Measurements from ENCODE around the gene EHD1. TPM values are rescaled to one million over a fixed set of nuclear protein-coding genes. Genes with fewer than 3 reads are reported as not detected.

Gene EHD1
- total and polyA plus RNA-seq, 9 of the 15 experiments (the other 6 are each of a cell fraction or from before 2014, with no cell fraction given): 0.46 to 65.0 (median 16.4) TPM

GRCh38 chr11:64916040-64916774 lies 37.8 kb upstream of the EHD1 start (continued):
- TF ChIP-seq ZBTB43 (CRISPR knock-in tag; IDR thresholded peaks at IDR 0.05) (no peak), ZNF316 (IDR thresholded peaks at IDR 0.05) (no peak), NCOR1 (IDR thresholded peaks at IDR 0.05) (no peak), ZFP30 (CRISPR knock-in tag; IDR thresholded peaks at IDR 0.05; ENCODE audit: borderline replicate concordance) (no peak), STAT5B (CRISPR knock-in tag; IDR thresholded peaks at IDR 0.05) (no peak), TCFL5 (CRISPR knock-in tag; conservative IDR thresholded peaks at IDR 0.05) (no peak), NFXL1 (CRISPR knock-in tag; IDR thresholded peaks at IDR 0.05) (no peak), ID3 (CRISPR knock-in tag; IDR thresholded peaks at IDR 0.05) (no peak), ID3 (tag; IDR thresholded peaks at IDR 0.05) (no peak), NFRKB (IDR thresholded peaks at IDR 0.05; ENCODE audit: low read depth) (no peak), ZNF41 (CRISPR knock-in tag; conservative IDR thresholded peaks at IDR 0.05) (no peak), CHD1 (IDR thresholded peaks at IDR 0.05; ENCODE audit: low read length) (no peak), CREB3L1 (IDR thresholded peaks at IDR 0.05; ENCODE audit: borderline replicate concordance, low read depth) (no peak), CHAMP1 (IDR thresholded peaks at IDR 0.05) (no peak), HNRNPH1 (optimal IDR thresholded peaks at IDR 0.05; ENCODE audit: low read depth, low read length) (no peak)
- TF ChIP-seq, protein P1, sequence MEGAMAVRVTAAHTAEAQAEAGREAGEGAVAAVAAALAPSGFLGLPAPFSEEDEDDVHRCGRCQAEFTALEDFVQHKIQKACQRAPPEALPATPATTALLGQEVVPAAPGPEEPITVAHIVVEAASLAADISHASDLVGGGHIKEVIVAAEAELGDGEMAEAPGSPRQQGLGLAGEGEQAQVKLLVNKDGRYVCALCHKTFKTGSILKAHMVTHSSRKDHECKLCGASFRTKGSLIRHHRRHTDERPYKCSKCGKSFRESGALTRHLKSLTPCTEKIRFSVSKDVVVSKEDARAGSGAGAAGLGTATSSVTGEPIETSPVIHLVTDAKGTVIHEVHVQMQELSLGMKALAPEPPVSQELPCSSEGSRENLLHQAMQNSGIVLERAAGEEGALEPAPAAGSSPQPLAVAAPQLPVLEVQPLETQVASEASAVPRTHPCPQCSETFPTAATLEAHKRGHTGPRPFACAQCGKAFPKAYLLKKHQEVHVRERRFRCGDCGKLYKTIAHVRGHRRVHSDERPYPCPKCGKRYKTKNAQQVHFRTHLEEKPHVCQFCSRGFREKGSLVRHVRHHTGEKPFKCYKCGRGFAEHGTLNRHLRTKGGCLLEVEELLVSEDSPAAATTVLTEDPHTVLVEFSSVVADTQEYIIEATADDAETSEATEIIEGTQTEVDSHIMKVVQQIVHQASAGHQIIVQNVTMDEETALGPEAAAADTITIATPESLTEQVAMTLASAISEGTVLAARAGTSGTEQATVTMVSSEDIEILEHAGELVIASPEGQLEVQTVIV (CRISPR knock-in tag; IDR thresholded peaks at IDR 0.05; ENCODE audit: borderline replicate concordance): no peak
- TF ChIP-seq, protein P2, sequence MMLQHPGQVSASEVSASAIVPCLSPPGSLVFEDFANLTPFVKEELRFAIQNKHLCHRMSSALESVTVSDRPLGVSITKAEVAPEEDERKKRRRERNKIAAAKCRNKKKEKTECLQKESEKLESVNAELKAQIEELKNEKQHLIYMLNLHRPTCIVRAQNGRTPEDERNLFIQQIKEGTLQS (IDR thresholded peaks at IDR 0.05): peak; percentile 59
- TF ChIP-seq, protein P2 (CRISPR knock-in tag; conservative IDR thresholded peaks at IDR 0.05): no peak

Data from K562 (cell line).